K562 (cell line): ENCODE measurements around the gene MORF4L1. TPM values are rescaled to one million over a fixed set of nuclear protein-coding genes. Genes with fewer than 3 reads are reported as not detected.

ENCODE experiments used
- MGA ChIP-seq: fragments of 450-650 bp; IDR thresholded peaks from 2 replicates; pipeline ENCODE4 v1.6.1; 2016; ENCODE audit warnings: mild to moderate bottlenecking, moderate library complexity
- polyA plus RNA-seq, 8 experiments: library from polyadenylated mRNA; depleted of rRNA in 4 of 8; stranded (reverse) in 5 of 8; unstranded in 3 of 8; fragments of >200 nt; fragmentation: Nextera tagmentation in 2 of 8; fragmentation: Illumina TruSeq in 1 of 8; extraction: Ambion mirVana in 2 of 8; extraction: Trizol in 1 of 8; gene quantifications; 2 replicates each; pipeline versions ENCODE4 v1.2.1 to v1.2.3, GENCODE V29; 2011 to 2014; ENCODE audit warnings: inconsistent platforms in 1 of 8, missing spikeins in 1 of 8
- total RNA-seq, 7 experiments: library from RNA; depleted of rRNA in 6 of 7; stranded (reverse); fragments of >200 nt in 6 of 7; fragmentation: Illumina TruSeq in 2 of 7; extraction: Trizol in 2 of 7; gene quantifications; 2 replicates each; pipeline versions ENCODE4 v1.2.1 to v1.2.3, GENCODE V29; 2011 to 2021; ENCODE audit warnings: low replicate concordance in 1 of 7

The MORF4L1 gene
- total and polyA plus RNA-seq, 9 of the 15 experiments (the other 6 are each of a cell fraction or from before 2014, with no cell fraction given) = 127 to 615 (median 281) TPM

DNA sequence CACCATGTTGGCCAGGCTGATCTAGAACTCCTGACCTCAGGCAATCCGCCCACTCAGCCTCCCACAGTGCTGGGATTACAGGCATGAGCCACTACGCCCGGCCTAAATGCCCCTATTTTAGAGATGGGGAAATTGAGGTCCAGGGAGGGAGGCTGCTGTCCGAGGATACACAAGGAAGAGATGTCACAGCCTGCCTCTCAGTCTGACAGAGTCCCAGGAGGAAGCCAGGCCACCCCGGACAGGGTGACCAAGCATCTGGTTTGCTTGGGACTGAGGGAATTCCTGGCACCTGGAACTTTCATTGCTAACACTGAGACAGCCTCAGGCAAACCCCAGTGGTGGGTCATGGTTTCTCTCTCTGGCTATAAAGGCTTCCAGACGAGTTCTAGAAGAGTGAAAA, 30.8 kb upstream of the MORF4L1 start (continued):
- no peak for TF ChIP-seq MGA
